ENCODE data around the gene MRPS5. TPM values are rescaled to one million over a fixed set of nuclear protein-coding genes. Genes with fewer than 3 reads are reported as not detected.

MRPS5 gene
- total RNA-seq, 1 donor from 2014 or later: 78.6 TPM

GRCh38 chr2:95061119-95061512 lies 60.5 kb downstream of the MRPS5 start:
- DNase-seq (ENCODE audit: low read depth): no peak

DNA sequence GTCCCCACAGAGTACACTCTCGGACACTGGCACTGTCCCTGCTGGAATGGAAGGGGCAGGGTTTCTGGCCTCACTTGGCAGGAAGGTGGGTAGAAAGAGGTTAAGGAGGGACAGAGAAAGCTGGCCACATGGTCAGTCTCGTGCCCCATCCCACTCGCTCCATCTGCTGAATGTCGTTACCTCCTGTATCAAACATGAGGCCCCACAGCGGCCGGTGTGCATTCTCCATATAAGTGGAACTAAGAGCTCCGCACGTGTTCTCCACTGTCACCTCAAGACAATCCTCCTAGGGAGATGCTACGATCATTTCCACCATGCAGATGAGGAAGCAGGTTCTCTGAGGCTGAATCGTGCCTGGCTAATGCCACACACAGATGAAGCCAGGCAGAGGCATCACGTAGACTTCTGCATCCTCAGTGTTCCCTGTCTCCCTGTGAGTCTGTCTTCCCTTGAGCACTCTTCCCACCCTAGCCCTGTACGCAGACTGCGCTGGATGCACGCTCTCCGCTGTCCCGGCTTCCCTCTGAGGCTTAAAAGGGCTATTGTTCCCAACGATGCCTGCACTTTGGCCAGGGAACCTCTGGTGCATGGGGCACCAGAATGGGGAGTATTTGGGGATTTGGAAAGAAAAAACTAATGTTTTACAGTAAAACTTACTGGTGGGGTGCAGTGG lies 61.0 kb downstream of the MRPS5 start:
- no peak for DNase-seq (ENCODE audit: low read depth)

- DNase-seq (ENCODE audit: low read depth): no peak
Observed at GRCh38 chr2:95059656-95060370, 61.8 kb downstream of the MRPS5 start.

- DNase-seq (ENCODE audit: low read depth): no peak
Observed at GRCh38 chr2:95058989-95059641, 62.5 kb downstream of the MRPS5 start.

- no peak for DNase-seq (ENCODE audit: low read depth)
Observed at GRCh38 chr2:95058466-95058988, 63.1 kb downstream of the MRPS5 start.

DNA sequence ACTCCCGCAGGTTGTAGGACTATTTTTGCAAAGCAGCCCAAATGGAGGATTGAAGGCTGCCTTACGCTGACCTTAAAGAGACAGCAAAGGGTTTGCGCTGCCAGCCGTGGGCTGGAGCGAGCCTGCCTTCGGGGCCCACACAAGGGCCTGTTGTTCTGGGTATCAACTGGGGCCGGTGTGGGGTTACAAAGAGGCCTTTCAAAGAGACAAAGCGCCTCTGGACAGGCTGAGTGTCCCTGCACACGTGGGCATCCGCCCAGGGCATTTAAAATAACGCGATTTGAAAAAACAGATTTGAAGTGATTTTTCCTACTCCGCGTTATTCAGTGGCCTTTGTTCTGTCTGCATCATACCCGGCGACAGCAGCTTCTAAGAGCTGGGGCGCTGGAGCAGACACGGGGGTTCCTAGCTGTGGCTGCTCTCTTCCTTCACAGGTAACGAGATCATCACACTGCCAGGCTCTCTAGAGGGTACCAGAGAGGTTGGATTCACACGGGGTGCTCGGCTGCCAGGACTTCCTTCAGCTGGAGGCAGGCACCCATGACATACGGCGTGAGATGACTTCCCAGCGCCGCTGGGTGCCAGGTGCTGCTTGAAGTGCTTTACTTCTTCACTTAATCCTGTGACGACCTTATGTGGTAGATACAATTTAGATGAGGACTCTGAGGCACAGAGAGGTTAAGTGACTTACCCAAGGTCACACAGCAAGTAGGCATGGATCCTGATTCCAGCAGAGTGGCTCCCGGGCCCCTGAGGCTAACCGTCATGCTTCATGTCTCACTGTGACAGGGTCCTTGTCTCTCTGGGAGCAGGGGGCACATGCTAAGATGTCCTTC lies 63.9 kb downstream of the MRPS5 start:
- DNase-seq (ENCODE audit: low read depth): no peak

- peak; percentile 52 for DNase-seq (ENCODE audit: low read depth)
Observed at GRCh38 chr2:95056461-95057459, 64.8 kb downstream of the MRPS5 start.

GRCh38 chr2:95056044-95056443 lies 65.6 kb downstream of the MRPS5 start:
- no peak for DNase-seq (ENCODE audit: low read depth)

DNA sequence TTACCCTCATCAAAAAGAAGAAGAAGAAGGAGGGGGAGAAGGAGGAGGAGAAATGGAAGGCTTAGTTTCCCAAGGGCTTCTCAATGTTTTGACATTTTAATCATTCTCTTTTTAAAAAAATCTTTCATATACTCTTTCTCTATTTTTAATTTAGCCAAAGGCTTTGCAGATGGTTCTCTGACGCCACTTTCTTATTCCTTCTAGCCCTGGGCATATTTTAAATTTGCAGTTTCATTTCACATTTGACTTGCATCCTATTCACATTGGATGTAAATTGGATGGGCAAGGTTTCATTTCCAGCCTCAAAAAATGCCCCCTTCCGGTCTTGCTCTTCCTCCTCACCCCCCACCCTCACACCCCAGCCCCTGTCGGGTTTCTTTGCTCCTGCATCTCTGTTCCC lies 66.3 kb downstream of the MRPS5 start:
- DNase-seq (ENCODE audit: low read depth): no peak

DNA sequence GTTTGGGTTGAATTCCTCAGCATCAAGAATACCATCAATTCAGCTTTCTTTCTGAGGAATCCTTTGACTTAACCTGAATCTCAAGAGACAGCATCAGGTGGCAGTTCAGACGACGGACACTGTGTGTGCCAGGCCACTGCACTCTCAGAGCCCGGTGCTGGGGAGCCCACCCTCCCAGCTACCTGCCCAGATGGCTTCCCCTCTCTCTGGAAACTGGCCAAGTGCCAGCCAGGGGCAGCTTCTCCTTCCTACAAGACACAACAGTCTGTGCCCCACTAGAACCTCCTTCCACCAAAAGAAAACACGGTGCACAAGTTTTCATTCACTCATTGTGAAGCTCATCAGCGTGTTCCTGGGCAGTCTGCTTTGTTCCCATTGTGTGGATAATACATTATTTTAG lies 67.6 kb downstream of the MRPS5 start:
- no peak for DNase-seq (ENCODE audit: low read depth)

- peak; percentile 25 for DNase-seq (ENCODE audit: low read depth)
Observed at GRCh38 chr2:95053543-95053942, 68.1 kb downstream of the MRPS5 start.

GRCh38 chr2:95052804-95053479 lies 68.7 kb downstream of the MRPS5 start:
- no peak for DNase-seq (ENCODE audit: low read depth)

DNA sequence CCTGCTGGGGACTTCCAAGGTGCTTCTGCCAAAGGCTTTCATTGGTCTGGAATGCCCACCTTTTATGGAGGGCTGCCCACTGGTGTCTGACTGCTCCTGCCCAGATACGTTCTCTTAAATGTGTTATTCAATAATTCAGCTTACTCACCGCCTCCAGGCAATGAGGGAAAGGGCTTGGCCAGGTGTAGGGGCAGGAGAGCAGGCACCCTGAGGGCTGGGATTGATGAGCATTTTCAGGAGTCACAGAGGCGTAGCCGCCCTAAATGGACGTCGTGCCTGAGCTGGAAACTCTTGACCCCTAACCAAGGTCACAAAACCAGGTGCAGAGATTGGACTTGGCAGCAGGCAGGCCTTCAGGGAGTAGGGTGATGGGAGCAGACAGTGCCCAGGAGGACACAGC lies 69.3 kb downstream of the MRPS5 start:
- no peak for DNase-seq (ENCODE audit: low read depth)

DNA sequence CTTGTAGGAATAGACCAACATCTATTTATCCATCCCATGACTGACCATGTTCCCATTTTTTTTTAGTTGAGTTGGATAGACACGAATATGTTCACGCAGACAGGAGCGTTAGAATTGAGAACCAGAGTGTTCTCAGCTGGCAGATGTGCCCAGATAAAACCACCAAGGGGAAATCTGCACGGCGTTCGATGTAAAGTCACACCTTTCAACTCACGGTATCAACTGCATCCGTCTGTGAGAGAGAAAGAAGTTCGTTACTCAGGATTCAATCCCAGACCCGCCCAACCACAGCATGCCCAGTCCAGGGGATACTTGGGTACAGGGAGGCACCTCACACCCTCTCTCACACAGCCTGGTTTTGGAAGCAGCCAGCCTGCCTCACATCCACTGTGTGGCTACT lies 70.0 kb downstream of the MRPS5 start:
- DNase-seq (ENCODE audit: low read depth): no peak

DNA sequence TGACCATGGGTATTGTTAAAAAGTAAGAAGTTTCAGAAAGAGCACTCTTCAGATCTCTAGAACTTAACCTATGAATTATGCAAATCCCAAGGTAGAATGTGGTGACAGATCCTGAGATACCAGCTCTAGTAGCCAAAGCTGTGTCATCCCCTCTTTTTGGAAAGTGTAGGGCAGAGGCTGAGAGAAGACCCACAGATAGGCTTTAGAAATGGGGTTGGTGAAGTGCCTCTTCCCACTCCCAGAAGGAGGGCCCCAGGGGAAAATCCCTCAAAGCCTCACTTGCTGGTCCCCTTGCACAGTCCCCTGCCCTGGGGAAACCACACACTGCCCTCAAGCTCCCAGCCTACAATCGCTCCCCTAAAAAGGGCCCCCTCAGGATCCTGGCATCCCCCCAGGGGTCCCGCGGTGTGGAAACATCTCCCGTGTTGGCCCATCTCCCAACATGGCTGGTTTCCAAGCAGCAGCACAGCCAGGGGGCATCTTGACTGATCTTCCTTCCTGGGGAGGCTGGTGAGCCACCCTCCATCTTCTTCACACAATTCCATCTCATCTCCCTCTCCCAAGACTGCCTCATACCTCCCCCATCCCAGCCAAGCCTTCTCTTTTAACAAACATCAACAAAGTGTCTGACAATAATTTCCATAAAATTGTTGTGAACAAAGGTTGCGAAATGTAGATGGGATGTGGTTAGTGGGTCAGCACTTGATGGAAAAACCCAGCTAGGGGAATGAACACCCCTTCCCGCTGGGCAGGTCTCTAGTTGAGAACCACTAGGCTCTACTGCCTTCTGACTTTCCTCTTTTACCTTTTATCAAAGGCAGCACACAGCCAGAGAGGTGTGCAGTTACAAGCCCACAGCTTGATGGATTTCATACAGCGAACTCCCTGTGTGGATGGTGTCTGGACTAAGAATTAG lies 71.0 kb downstream of the MRPS5 start:
- DNase-seq (ENCODE audit: low read depth): no peak

DNA sequence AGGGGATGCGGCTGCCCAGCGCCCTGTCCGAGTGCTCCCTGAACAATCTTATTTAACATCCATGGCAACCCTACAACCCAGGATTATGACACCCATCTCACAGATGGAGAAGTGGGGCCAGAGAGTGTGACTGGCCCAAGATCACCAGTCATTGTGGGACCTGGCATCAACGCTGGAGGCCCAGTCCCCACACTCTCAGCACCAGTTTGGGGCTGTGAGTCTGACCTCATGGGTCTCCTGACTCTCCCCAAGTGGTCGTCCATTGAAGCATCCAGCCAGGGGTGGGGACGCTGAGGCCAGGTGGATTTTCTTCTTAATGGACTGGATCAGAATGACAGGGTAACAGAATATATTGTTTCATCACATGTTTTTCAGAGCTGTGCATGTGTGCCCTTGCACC lies 71.6 kb downstream of the MRPS5 start:
- DNase-seq (ENCODE audit: low read depth): no peak

GRCh38 chr2:95049683-95049955 lies 72.0 kb downstream of the MRPS5 start:
- DNase-seq (ENCODE audit: low read depth): no peak

DNA sequence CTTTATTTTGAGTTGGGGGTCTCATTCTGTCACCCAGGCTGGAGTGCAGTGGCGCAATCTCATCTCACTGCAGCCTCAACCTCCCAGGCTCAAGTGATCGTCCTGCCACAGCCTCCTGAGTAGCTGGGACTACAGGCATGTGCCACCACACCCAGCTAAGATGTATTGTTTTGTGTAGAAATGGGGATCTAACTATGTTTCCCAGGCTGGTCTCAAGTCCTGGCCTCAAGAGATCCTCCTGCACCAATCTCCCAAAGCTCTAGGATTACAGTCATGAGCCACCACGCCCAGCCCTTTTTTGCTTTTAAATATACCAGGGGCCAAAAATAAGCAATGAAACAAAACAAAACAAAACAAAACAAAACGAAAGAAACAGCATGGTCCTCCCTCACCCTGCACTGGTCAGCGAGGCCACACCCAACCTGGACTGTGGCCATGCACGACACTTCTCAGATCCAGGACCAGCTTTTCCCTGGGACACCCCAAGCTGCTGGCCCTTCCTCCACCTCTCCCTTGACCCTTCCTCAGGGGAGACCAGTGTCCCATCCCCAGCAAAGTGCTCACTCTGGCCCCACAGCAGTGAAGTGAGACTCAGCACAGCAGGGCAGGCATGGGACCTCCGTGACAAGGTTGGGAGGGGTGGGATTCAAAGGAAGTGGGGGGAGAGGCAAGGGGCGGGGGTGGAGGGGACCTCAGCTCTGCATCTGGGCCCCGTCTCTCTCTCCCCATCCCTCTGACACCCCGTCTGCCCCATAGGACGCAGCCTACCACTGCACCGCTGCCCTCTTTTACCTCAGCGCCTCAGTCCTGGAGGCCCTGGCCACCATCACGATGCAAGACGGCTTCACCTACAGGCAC lies 72.6 kb downstream of the MRPS5 start:
- DNase-seq (ENCODE audit: low read depth): no peak

All from myocyte (in vitro differentiated cells).